Fibroblast of mammary gland (primary cell): ENCODE measurements around the gene SNRNP48.

Experiments
- DNase-seq: peaks from one replicate; pipeline ENCODE4 v3.0.0-alpha.2; 2010; ENCODE audit warnings: low read depth
- H3K4me3 ChIP-seq: 2 replicates; pipeline ENCODE4 v1.5.1; 2011; ENCODE audit warnings: low read depth, mild to moderate bottlenecking, low read length, moderate library complexity; ENCODE audit not compliant: control insufficient read depth
- CTCF ChIP-seq: conservative IDR thresholded peaks from 2 replicates; pipeline ENCODE4 v1.5.1; 2011; ENCODE audit warnings: low read depth, low read length, inconsistent platforms; ENCODE audit not compliant: control insufficient read depth, insufficient read depth

SNRNP48 gene

GRCh38 chr6:7589949-7590917 lies at the start of gene SNRNP48:
Gene SNRNP48 (plus strand): TSS chr6:7590198. CDS start chr6:7590258, 60 bp downstream.
- DNase-seq, result peak; percentile 89
- no peak for TF ChIP-seq CTCF
- peak within 1 kb of the TSS; percentile 78 for H3K4me3 ChIP-seq

GRCh38 chr6:7540595-7540994 lies 49.4 kb upstream of the SNRNP48 start:
- no peak for TF ChIP-seq CTCF
- H3K4me3 ChIP-seq, result peak overlapping the region; percentile 56
- peak; percentile 24 for DNase-seq

GRCh38 chr6:7541175-7542064 lies 48.6 kb upstream of the SNRNP48 start, which contains the start of gene DSP:
Gene DSP (plus strand): TSS chr6:7541671. CDS start chr6:7541916, 245 bp downstream.
- no peak for DNase-seq
- H3K4me3 ChIP-seq, result peak within 1 kb of the TSS; percentile 56
- no peak for TF ChIP-seq CTCF

- peak overlapping the region; percentile 56 for H3K4me3 ChIP-seq
- no peak for DNase-seq
- no peak for TF ChIP-seq CTCF
Observed at GRCh38 chr6:7542065-7542873, 47.7 kb upstream of the SNRNP48 start.

- H3K4me3 ChIP-seq, result peak overlapping the region; percentile 56
- no peak for TF ChIP-seq CTCF
- DNase-seq, result peak; percentile 59
Observed at GRCh38 chr6:7542874-7543624, 46.9 kb upstream of the SNRNP48 start.
